Measurements from ENCODE around the gene DOK7.

DNA sequence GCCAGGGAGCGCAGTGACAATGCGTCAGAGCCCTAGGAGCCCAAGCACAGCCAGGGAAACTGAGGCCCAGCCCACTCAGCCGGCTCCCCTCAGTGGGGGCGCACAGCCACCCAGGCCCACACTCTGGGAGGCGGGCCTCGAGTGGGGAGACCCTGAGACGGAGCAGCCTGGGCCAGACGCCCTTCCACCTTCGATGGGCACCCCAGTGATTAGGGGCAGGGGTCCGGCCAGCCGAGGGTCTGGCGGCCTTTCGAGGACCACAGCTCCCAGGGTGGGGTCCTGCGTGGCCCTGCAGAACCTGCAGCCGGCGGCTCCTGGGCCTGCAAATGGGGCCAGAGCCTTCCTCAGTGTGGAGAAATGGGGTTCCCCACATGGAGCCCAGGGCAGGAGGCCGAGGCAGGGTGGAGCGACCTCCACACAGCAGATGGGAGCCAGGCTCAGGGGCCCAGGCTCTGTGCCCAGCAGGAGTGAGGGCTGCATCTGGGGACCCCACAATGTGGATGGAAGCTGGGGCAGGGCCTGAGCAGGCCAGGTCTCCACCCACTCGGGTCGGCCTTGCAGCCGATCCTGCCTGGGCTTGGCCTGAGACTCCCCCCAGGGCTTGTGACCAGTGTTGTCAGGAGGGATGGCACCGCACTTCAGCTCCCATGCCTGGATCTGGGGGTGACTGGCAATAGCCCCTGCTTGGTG, 16.3 kb upstream of the DOK7 start:
- TF ChIP-seq POLR2A (IDR thresholded peaks at IDR 0.05) (no peak), POLR2AphosphoS5 (IDR thresholded peaks at IDR 0.05) (no peak), EP300 (IDR thresholded peaks at IDR 0.05) (no peak)
- TF ChIP-seq, protein P1, sequence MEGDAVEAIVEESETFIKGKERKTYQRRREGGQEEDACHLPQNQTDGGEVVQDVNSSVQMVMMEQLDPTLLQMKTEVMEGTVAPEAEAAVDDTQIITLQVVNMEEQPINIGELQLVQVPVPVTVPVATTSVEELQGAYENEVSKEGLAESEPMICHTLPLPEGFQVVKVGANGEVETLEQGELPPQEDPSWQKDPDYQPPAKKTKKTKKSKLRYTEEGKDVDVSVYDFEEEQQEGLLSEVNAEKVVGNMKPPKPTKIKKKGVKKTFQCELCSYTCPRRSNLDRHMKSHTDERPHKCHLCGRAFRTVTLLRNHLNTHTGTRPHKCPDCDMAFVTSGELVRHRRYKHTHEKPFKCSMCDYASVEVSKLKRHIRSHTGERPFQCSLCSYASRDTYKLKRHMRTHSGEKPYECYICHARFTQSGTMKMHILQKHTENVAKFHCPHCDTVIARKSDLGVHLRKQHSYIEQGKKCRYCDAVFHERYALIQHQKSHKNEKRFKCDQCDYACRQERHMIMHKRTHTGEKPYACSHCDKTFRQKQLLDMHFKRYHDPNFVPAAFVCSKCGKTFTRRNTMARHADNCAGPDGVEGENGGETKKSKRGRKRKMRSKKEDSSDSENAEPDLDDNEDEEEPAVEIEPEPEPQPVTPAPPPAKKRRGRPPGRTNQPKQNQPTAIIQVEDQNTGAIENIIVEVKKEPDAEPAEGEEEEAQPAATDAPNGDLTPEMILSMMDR (IDR thresholded peaks at IDR 0.05) = no peak
